GM06990 (cell line): ENCODE data around the gene GJB4.
"Not testable (repeated sequence)": the region's sequence is repeated elsewhere in the genome, so short reads cannot be mapped to it uniquely, and the experiment has no call there.

ENCODE experiments used
- DNase-seq: peaks from one replicate; pipeline ENCODE4 v3.0.0-alpha.2; 2011; ENCODE audit not compliant: insufficient read length; ENCODE audit errors: extremely low read depth
- H3K27me3 ChIP-seq: replicated peaks from 2 replicates; pipeline ENCODE4 v1.6.0; 2011; ENCODE audit warnings: low read length; ENCODE audit not compliant: control insufficient read depth, insufficient read depth
- H3K36me3 ChIP-seq: 2 replicates; pipeline ENCODE4 v1.5.1; 2011; ENCODE audit warnings: low read length; ENCODE audit not compliant: control insufficient read depth, insufficient read depth
- H3K4me3 ChIP-seq: replicated peaks from 2 replicates; pipeline ENCODE4 v1.5.1; 2011; ENCODE audit warnings: low read depth, mild to moderate bottlenecking, control low read depth, low read length
- CTCF ChIP-seq: IDR thresholded peaks from 2 replicates; pipeline ENCODE4 v1.5.1; 2011; ENCODE audit warnings: low read length, control low read depth, mild to moderate bottlenecking, inconsistent platforms; ENCODE audit not compliant: insufficient read depth, poor library complexity, severe bottlenecking

The GJB4 gene

GRCh38 chr1:34796990-34797389 lies 37.5 kb downstream of the GJB4 start:
- TF ChIP-seq CTCF, result no peak
- Histone ChIP-seq H3K36me3 (no peaks in the 10 kb centered on the region), H3K4me3 (no peak overlapping the region), H3K27me3 (peaks cover 2% of the 10 kb centered on the region)
- DNase-seq, result no peak

- Histone ChIP-seq H3K36me3 (no peaks in the 10 kb centered on the region), H3K4me3 (no peak overlapping the region), H3K27me3 (no peaks in the 10 kb centered on the region; the same call in 1 of the 2 replicates)
- no peak for DNase-seq
- TF ChIP-seq CTCF, result no peak
These were observed 40.7 kb downstream of the GJB4 start for GRCh38 chr1:34800214-34800613.

GRCh38 chr1:34803770-34804169 lies 44.2 kb downstream of the GJB4 start:
- no peak for TF ChIP-seq CTCF
- Histone ChIP-seq H3K36me3 (no peaks in the 10 kb centered on the region), H3K27me3 (no peaks in the 10 kb centered on the region; the same call in none of the 2 replicates), H3K4me3 (no peak overlapping the region)
- DNase-seq, result no peak

- DNase-seq, result no peak
- TF ChIP-seq CTCF, result no peak
- Histone ChIP-seq H3K4me3 (no peak overlapping the region), H3K36me3 (no peaks in the 10 kb centered on the region), H3K27me3 (no peaks in the 10 kb centered on the region; the same call in none of the 2 replicates)
These were observed 46.9 kb downstream of the GJB4 start for GRCh38 chr1:34806396-34806795.

GRCh38 chr1:34808051-34808810 lies 48.7 kb downstream of the GJB4 start:
- H3K36me3 ChIP-seq, result no peaks in the 10 kb centered on the region
- no peak overlapping the region for H3K4me3 ChIP-seq
- H3K27me3 ChIP-seq, result no peaks in the 10 kb centered on the region; the same call in none of the 2 replicates
- no peak for DNase-seq
- TF ChIP-seq CTCF, result no peak

- not testable (repeated sequence) for H3K27me3 ChIP-seq, H3K4me3 ChIP-seq
These were observed 51.2 kb downstream of the GJB4 start for GRCh38 chr1:34810781-34811180.

More at GRCh38 chr1:34810781-34811180, 51.2 kb downstream of the GJB4 start:
- not testable (repeated sequence) for H3K36me3 ChIP-seq, DNase-seq
